Fibroblast of pulmonary artery (primary cell): Measurements from ENCODE around the gene EPB41L2.

Experiments
- DNase-seq: peaks from one replicate; pipeline ENCODE4 v3.0.0-alpha.2; 2010; ENCODE audit warnings: low read depth
- H3K4me3 ChIP-seq: replicated peaks from 2 replicates; pipeline ENCODE4 v1.5.1; 2011; ENCODE audit warnings: low read depth, mild to moderate bottlenecking, control low read depth, low read length, moderate library complexity
- CTCF ChIP-seq: IDR thresholded peaks from 2 replicates; pipeline ENCODE4 v1.5.1; 2011; ENCODE audit warnings: mild to moderate bottlenecking, control low read depth, low read length, inconsistent platforms; ENCODE audit errors: missing control alignments

EPB41L2 gene

DNA sequence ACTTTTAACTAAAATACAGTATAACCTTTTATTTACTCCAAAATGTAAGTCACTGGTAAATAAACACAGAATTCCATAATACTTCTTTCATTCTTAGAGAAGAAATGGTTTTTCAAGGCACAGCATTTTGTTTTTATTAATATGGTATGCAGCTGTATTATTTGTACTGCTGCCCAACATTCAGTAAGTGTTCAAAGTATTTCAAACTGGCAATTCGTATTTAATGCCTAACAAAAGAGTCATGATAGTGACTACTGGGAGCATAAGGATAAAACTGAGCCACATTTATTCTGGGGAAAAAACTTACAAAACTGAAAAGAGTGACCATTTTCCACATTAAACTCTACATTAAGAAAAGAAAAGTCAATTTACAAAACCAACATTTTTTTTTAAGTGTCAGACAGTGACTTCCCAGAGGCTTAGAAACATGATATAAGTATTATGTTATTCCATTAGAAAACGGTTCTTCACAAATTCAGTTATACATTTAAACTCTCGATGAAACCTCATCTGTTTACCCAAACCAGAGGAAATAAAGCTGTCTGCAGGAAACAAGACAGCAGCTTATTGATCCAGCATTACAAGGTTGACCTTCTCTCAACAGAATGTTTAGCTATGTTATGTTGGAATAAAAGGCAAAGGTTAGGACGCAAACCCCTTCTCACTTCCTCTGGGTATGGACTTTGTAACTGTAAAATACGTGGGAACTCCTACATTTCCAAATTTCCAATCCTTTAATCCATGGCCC lies 24.3 kb downstream of the EPB41L2 start:
- H3K4me3 ChIP-seq: no peak overlapping the region
- DNase-seq: peak; percentile 31
- no peak for TF ChIP-seq CTCF

GRCh38 chr6:131037194-131037897 lies 25.7 kb downstream of the EPB41L2 start:
- no peak for DNase-seq
- no peak for TF ChIP-seq CTCF
- H3K4me3 ChIP-seq: no peak overlapping the region

- no peak for TF ChIP-seq CTCF
- H3K4me3 ChIP-seq: no peak overlapping the region
- no peak for DNase-seq
Measured at GRCh38 chr6:131036601-131037000, 26.4 kb downstream of the EPB41L2 start.

DNA sequence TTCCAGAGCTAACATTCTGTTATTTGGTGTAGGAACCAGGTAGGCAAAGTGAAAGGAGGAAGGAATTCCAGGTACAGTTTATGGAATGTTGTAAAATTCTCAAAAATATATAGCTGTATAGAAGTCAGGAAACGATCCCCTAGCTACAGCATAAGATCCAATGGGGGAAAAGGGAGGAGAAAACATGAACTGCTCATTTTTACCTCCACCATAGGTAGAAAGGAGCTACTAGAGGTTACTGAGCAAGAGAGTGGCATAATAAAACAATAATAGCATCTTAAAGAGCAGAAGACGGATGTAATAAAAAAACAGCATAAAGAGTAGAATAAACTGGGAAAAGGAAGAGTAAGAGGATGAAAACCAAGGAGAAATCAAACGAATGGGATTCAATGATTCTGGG lies 26.9 kb downstream of the EPB41L2 start:
- DNase-seq: no peak
- no peak for TF ChIP-seq CTCF

DNA sequence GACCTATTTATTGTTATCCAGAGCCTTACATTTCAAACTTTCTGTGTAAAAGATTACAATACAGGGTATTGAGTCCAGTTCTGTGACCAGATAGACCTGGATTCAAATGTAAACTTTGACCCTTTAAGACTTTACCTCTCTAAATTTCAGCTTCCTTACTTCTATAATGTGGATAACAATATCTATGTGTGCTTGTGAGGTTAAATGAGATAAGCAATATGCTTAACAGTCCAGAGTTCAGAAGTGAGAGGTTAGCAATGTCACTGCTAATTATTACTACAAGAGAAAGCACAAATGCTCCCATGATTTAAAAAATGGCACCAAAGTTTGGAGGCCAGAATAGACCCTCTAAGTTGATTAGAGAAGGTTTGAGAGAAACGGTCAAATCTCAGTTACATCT lies 27.5 kb downstream of the EPB41L2 start:
- H3K4me3 ChIP-seq: no peak overlapping the region
- no peak for TF ChIP-seq CTCF
- DNase-seq: no peak

More for the DNA sequence above, 26.9 kb downstream of the EPB41L2 start:
- no peak overlapping the region for H3K4me3 ChIP-seq

GRCh38 chr6:131033631-131034030 lies 29.4 kb downstream of the EPB41L2 start:
- TF ChIP-seq CTCF: no peak
- no peak for DNase-seq
- H3K4me3 ChIP-seq: no peak overlapping the region
